ENCODE measurements around the gene TIMM9. TPM values are rescaled to one million over a fixed set of nuclear protein-coding genes. Genes with fewer than 3 reads are reported as not detected.

TIMM9 gene, protein sequence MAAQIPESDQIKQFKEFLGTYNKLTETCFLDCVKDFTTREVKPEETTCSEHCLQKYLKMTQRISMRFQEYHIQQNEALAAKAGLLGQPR
- 13.0 and 15.3 TPM in 2 replicates for total RNA-seq

DNA sequence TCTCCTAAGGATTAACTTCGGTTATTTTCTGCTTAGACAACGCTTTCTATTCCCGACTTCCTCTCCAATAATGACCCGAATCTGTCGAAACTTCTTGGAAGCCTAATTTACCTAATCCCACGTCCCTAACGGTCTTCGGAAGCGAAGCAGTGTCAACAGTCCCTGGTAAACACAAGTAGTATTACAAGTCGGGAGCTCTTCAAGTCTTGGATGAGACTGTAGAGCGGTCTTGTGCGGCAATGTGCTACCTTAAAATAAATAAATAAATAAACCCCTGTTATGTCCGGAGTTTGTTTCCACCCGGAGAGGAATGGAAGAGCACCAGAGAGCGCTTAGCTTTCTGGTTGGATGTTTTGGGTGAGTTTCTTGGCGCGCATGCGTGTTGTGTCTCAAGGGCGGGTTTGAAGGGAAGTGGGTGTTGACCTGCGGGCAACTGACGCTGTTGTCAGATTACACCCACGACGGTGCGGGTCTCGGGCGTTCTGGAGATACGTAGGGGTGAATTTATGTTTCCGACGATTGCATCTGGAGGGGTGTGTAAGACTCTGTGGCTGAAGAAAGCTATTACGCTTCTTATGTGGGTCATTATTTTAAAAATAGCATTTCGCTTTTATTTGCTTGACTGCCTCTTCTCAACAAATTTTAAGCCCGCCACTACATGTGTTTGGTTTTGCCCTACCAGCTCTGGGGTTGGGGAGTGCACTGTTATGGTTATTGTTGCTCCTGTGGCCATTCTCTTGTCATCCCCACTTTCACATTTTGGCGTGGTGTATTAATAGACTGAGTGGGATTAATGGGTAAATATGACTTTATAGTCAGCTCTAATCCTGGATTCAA lies at the start of gene TIMM9, which contains the start of gene KIAA0586:
Gene TIMM9 (minus strand): TSS at position 251 of the 837 bp plus-strand sequence. CDS start 15,586 bp downstream, outside the sequence.
Gene KIAA0586 (plus strand): TSS at position 439 of the 837 bp plus-strand sequence. CDS start 546 bp downstream, outside the sequence.

DNA sequence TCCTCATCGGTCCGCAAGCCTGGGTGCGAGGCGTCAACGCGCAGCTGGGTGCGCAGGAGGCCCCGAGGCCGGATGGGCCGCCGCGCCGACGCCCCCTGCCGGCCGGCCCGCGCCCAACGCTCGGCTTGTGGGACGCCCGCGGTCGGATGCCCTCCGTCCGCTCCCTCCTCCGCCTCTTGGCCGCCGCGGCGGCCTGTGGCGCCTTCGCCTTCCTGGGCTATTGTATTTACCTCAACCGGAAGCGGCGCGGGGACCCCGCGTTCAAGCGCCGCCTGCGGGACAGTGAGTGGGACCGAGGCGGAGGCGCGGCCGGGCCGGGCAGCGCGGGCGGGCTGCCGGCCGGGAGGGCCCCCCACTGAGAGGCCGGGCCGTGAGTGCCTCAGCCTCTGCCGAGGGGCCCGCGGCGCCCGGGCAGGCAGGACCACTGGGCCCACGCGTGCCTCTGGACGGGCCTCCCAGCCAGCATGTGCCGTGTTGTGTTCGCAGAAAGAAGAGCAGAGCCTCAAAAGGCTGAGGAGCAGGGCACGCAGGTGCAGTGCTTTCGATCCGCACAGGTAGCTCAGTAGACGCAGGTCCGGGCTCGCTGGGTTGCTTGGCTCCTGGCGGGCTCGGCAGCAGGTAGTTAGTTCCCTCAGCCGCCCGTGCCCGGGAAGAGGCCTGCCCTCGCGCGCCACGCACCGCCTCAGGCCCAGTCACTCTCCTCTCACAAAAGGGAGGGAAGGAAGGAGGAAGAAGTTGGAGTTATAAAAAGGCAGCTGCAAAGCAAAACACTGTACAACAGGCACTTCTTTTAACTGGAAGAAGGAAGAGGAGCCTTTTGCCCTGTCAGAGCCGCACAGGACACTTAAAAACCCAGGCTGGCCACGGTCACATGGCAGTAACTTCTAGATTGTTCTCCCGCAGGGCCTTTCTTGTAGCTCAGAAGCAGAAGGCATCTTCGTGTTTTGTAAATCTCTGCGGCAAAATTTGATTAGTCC lies 31.2 kb downstream of the TIMM9 start, which contains the start of gene TOMM20L:
Gene TOMM20L (plus strand): TSS at position 119 of the 977 bp plus-strand sequence. CDS start 28 bp downstream, at position 147.

Other genes starting within 250 kb of the TIMM9 start
- 38.9 and 39.5 TPM in 2 replicates for gene ACTR10, start 227.4 kb downstream of the TIMM9 start, total RNA-seq
- gene PSMA3, start 182.7 kb downstream of the TIMM9 start, total RNA-seq, result 95.5 and 129 TPM in 2 replicates
- gene ARID4A, start 129.0 kb downstream of the TIMM9 start, total RNA-seq, result 10.9 and 15.2 TPM in 2 replicates
- gene TOMM20L, start 31.6 kb downstream of the TIMM9 start, total RNA-seq, result not detected in 2 replicates
- 14.2 and 20.6 TPM in 2 replicates for gene KIAA0586, start 188 bp upstream of the TIMM9 start, total RNA-seq
- 0.18 and 2.0 TPM in 2 replicates for gene DACT1, start 210.4 kb upstream of the TIMM9 start, total RNA-seq